GM18907 (cell line): ENCODE results near the gene PAK5.

Experiments
- ATAC-seq: cut with Tn5 transposase; IDR thresholded peaks from one replicate; pipeline ENCODE4 v1.9.1; 2021; ENCODE audit warnings: mild to moderate bottlenecking, moderate library complexity; ENCODE audit not compliant: unreplicated experiment

PAK5 gene

GRCh38 chr20:9838378-9839295 is at the start of gene PAK5:
Gene PAK5, minus strand, starts transcription at chr20:9839076. Its CDS starts 194,748 bp downstream, at chr20:9644328.
- ATAC-seq = no peak

- no peak for ATAC-seq
These were observed 48.8 kb upstream of the PAK5 start for GRCh38 chr20:9887706-9888105.

GRCh38 chr20:9886227-9886626 is 47.4 kb upstream of the PAK5 start:
- ATAC-seq = no peak

GRCh38 chr20:9884666-9885065 is 45.8 kb upstream of the PAK5 start:
- ATAC-seq = no peak

GRCh38 chr20:9884061-9884460 is 45.2 kb upstream of the PAK5 start:
- ATAC-seq = no peak

- ATAC-seq = no peak
These were observed 39.1 kb upstream of the PAK5 start for GRCh38 chr20:9877932-9878495.

- no peak for ATAC-seq
These were observed 28.5 kb upstream of the PAK5 start for GRCh38 chr20:9867196-9867980.

GRCh38 chr20:9852566-9852965 is 13.7 kb upstream of the PAK5 start:
- ATAC-seq = no peak

- no peak for ATAC-seq
These were observed 750 bp upstream of the PAK5 start for GRCh38 chr20:9839626-9840025.

GRCh38 chr20:9838035-9838377 is 870 bp downstream of the PAK5 start:
- no peak for ATAC-seq

GRCh38 chr20:9837634-9838033 is 1.2 kb downstream of the PAK5 start:
- no peak for ATAC-seq

GRCh38 chr20:9835302-9835701 is 3.6 kb downstream of the PAK5 start:
- ATAC-seq = no peak

GRCh38 chr20:9831032-9831431 is 7.8 kb downstream of the PAK5 start:
- ATAC-seq = no peak

- no peak for ATAC-seq
These were observed 9.0 kb downstream of the PAK5 start for GRCh38 chr20:9829835-9830234.

- no peak for ATAC-seq
These were observed 21.2 kb downstream of the PAK5 start for GRCh38 chr20:9817654-9818053.

GRCh38 chr20:9815632-9816031 is 23.2 kb downstream of the PAK5 start:
- ATAC-seq = no peak

GRCh38 chr20:9810738-9811137 is 28.1 kb downstream of the PAK5 start:
- ATAC-seq = no peak

- ATAC-seq = no peak
These were observed 29.6 kb downstream of the PAK5 start for GRCh38 chr20:9809271-9809670.

- ATAC-seq = no peak
These were observed 30.7 kb downstream of the PAK5 start for GRCh38 chr20:9808166-9808565.

- no peak for ATAC-seq
These were observed 31.7 kb downstream of the PAK5 start for GRCh38 chr20:9807136-9807535.

- no peak for ATAC-seq
These were observed 38.5 kb downstream of the PAK5 start for GRCh38 chr20:9800421-9800820.

GRCh38 chr20:9794831-9795230 is 44.0 kb downstream of the PAK5 start:
- no peak for ATAC-seq
